Measurements from ENCODE around the gene CYP3A4. TPM values are rescaled to one million over a fixed set of nuclear protein-coding genes. Genes with fewer than 3 reads are reported as not detected.

Gene CYP3A4
- total and polyA plus RNA-seq, 2 of the 8 experiments (the other 6 are each of a cell fraction or from before 2014, with no cell fraction given), result not detected

- Histone ChIP-seq H2BK5ac (ENCODE audit: low read depth, low read length) (no peak overlapping the region), H3K56ac (replicated peaks; ENCODE audit: insufficient read length, low read depth, low read length) (no peak overlapping the region), H3K27ac (ENCODE audit: low read depth, low read length) (no peak overlapping the region), H3K36me3 (ENCODE audit: control insufficient read depth in 2 of 4, insufficient read depth in 4 of 4, low read length in 3 of 4) (no peaks in the 10 kb centered on the region), H3K23me2 (ENCODE audit: low read depth, low read length) (no peaks in the 10 kb centered on the region), H4K91ac (replicated peaks; ENCODE audit: insufficient read length, low read length) (no peak overlapping the region), H3K18ac (ENCODE audit: extremely low read depth, low read length) (no peak overlapping the region), H2BK12ac (ENCODE audit: low read depth, low read length) (no peak overlapping the region), H2BK120ac (replicated peaks; ENCODE audit: low read depth, low read length) (no peak overlapping the region), H2AFZ (ENCODE audit: low read length) (no peak overlapping the region), H3K79me2 (ENCODE audit: control insufficient read depth in 1 of 2, insufficient read depth in 2 of 2, low read length in 2 of 2) (no peaks in the 10 kb centered on the region), H2BK15ac (ENCODE audit: low read length) (no peak overlapping the region), H3K79me1 (ENCODE audit: low read depth, low read length) (no peaks in the 10 kb centered on the region), H3K23ac (ENCODE audit: insufficient read length) (no peak overlapping the region), H3K4me3 (ENCODE audit: extremely low read depth in 1 of 4, insufficient read depth in 2 of 4, low read depth in 3 of 4, low read length in 4 of 4) (no peak overlapping the region), H3K9me3 (ENCODE audit: insufficient read depth in 2 of 2, low read depth in 1 of 2, low read length in 1 of 2) (no peaks in the 10 kb centered on the region), H4K5ac (ENCODE audit: insufficient read length, low read depth, low read length) (no peak overlapping the region), H3K4ac (replicated peaks; ENCODE audit: insufficient read length, low read depth, low read length) (no peak overlapping the region), H4K20me1 (replicated peaks in 1 of 2; ENCODE audit: control insufficient read depth in 1 of 2, insufficient read depth in 2 of 2, low read length in 2 of 2) (no peaks in the 10 kb centered on the region), H2BK20ac (ENCODE audit: low read length) (no peak overlapping the region), H3K4me2 (ENCODE audit: insufficient read depth in 1 of 2, low read depth in 2 of 2, low read length in 2 of 2) (no peak overlapping the region), H4K8ac (ENCODE audit: extremely low read depth, insufficient read depth, low read length) (no peak overlapping the region), H2AK5ac (ENCODE audit: low read depth, low read length) (no peak overlapping the region), H3K4me1 (replicated peaks in 1 of 4; ENCODE audit: control insufficient read depth in 3 of 4, insufficient read depth in 4 of 4, low read length in 3 of 4) (no peaks in the 10 kb centered on the region), H3K27me3 (replicated peaks in 1 of 4; ENCODE audit: control insufficient read depth in 3 of 4, extremely low read depth in 1 of 4, insufficient read depth in 3 of 4, low read length in 3 of 4) (no peaks in the 10 kb centered on the region), H3K9ac (replicated peaks in 1 of 4; ENCODE audit: extremely low read depth in 1 of 4, low read depth in 3 of 4, low read length in 3 of 4) (no peak overlapping the region), H3K14ac (ENCODE audit: insufficient read length) (no peak overlapping the region)
- ChIA-PET POLR2A (ENCODE audit: partially characterized antibody) (interaction anchor here (1.2 kb wide), 1 partner anchor 10 kb away, joined by 4 read pairs; no protein-coding TSS in a partner anchor), CTCF (ENCODE audit: partially characterized antibody) (interaction anchor here (1.1 to 2.0 kb wide), 3 partner anchors 10 to 50 kb away, joined by 3 to 11 read pairs (median 4); no protein-coding TSS in a partner anchor)
- TF ChIP-seq POU5F1 (IDR thresholded peaks at IDR 0.05; ENCODE audit: low read depth, low read length) (no peak), NRF1 (IDR thresholded peaks at IDR 0.05; ENCODE audit: low read depth, low read length) (no peak), CHD1 (IDR thresholded peaks at IDR 0.05; ENCODE audit: low read depth, low read length) (no peak), HDAC6 (IDR thresholded peaks at IDR 0.05; ENCODE audit: low read depth, low read length) (no peak), MAFK (IDR thresholded peaks at IDR 0.05; ENCODE audit: low read depth, low read length) (no peak), RNF2 (IDR thresholded peaks at IDR 0.05; ENCODE audit: borderline replicate concordance, low read depth, low read length, missing control alignments, poor library complexity, severe bottlenecking) (no peak), EGR1 (IDR thresholded peaks at IDR 0.05; ENCODE audit: borderline replicate concordance, low read depth, low read length) (no peak), CREB1 (IDR thresholded peaks at IDR 0.05) (no peak), POLR2AphosphoS5 (IDR thresholded peaks at IDR 0.05; ENCODE audit: low read depth, low read length) (no peak), CBX8 (IDR thresholded peaks at IDR 0.05; ENCODE audit: borderline replicate concordance, low read depth, low read length) (no peak), ATF3 (IDR thresholded peaks at IDR 0.05; ENCODE audit: insufficient read depth, low read depth, low read length) (no peak)
- WGBS, 2 experiments (ENCODE audit: extremely low coverage in 1 of 2, insufficient coverage in 1 of 2, insufficient read length in 1 of 2, insufficient replicate concordance in 2 of 2, low coverage in 1 of 2, low lambda C conversion rate in 2 of 2, missing lambda C conversion rate in 1 of 2), result 100% methylated on average over 1 of the region's 1 CpG; no CpG with 5 or more reads in 1 of the 2 experiments
- DNase-seq (ENCODE audit: low read depth in 1 of 2, low spot score in 2 of 2) (no peak), FAIRE-seq (no peak)
Measured at GRCh38 chr7:99730238-99730810, 53.7 kb downstream of the CYP3A4 start.
